Brain pericyte (primary cell): ENCODE data around the gene LHPP.

Experiments used
- DNase-seq: peaks from one replicate; pipeline ENCODE4 v3.0.0-alpha.2; 2012; ENCODE audit warnings: low read depth, low spot score

Gene LHPP

GRCh38 chr10:124624895-124625294, 163.3 kb downstream of the LHPP start:
- no peak for DNase-seq

GRCh38 chr10:124625831-124626238, 164.2 kb downstream of the LHPP start:
- DNase-seq: no peak

GRCh38 chr10:124626759-124627380, 165.2 kb downstream of the LHPP start:
- no peak for DNase-seq

GRCh38 chr10:124627866-124628675, 166.4 kb downstream of the LHPP start:
- no peak for DNase-seq

GRCh38 chr10:124628676-124629021, 167.0 kb downstream of the LHPP start:
- DNase-seq: no peak

GRCh38 chr10:124629415-124629814, 167.8 kb downstream of the LHPP start:
- no peak for DNase-seq

GRCh38 chr10:124629842-124630241, 168.2 kb downstream of the LHPP start:
- no peak for DNase-seq

GRCh38 chr10:124630551-124630950, 168.9 kb downstream of the LHPP start:
- no peak for DNase-seq

- DNase-seq: no peak
Observed at GRCh38 chr10:124632064-124632531, 170.5 kb downstream of the LHPP start.

- no peak for DNase-seq
Observed at GRCh38 chr10:124632566-124632965, 170.9 kb downstream of the LHPP start.

- no peak for DNase-seq
Observed at GRCh38 chr10:124636271-124636995, 174.8 kb downstream of the LHPP start.

GRCh38 chr10:124637091-124637700, 175.6 kb downstream of the LHPP start:
- DNase-seq: no peak

GRCh38 chr10:124637746-124638145, 176.1 kb downstream of the LHPP start:
- DNase-seq: no peak

GRCh38 chr10:124639206-124639605, 177.6 kb downstream of the LHPP start:
- DNase-seq: no peak

GRCh38 chr10:124639646-124640045, 178.0 kb downstream of the LHPP start:
- DNase-seq: no peak

- no peak for DNase-seq
Observed at GRCh38 chr10:124640056-124640455, 178.4 kb downstream of the LHPP start.

GRCh38 chr10:124640538-124641231, 179.1 kb downstream of the LHPP start:
- DNase-seq: no peak

GRCh38 chr10:124641282-124642087, 179.9 kb downstream of the LHPP start:
- no peak for DNase-seq

GRCh38 chr10:124642088-124642710, 180.6 kb downstream of the LHPP start:
- DNase-seq: no peak

- DNase-seq: no peak
Observed at GRCh38 chr10:124643330-124644009, 181.8 kb downstream of the LHPP start.
